NCI-H526 treated with DMSO at 0.1 percent for 48 hours (cell line): ENCODE results near the gene MXD4.
"Not testable (repeated sequence)": the region's sequence is repeated elsewhere in the genome, so short reads cannot be mapped to it uniquely, and the experiment has no call there.

Source experiments
- DNase-seq: peaks from one replicate; lab custom pipeline; 2025; lab: John Stamatoyannopoulos, UW

The MXD4 gene

DNA sequence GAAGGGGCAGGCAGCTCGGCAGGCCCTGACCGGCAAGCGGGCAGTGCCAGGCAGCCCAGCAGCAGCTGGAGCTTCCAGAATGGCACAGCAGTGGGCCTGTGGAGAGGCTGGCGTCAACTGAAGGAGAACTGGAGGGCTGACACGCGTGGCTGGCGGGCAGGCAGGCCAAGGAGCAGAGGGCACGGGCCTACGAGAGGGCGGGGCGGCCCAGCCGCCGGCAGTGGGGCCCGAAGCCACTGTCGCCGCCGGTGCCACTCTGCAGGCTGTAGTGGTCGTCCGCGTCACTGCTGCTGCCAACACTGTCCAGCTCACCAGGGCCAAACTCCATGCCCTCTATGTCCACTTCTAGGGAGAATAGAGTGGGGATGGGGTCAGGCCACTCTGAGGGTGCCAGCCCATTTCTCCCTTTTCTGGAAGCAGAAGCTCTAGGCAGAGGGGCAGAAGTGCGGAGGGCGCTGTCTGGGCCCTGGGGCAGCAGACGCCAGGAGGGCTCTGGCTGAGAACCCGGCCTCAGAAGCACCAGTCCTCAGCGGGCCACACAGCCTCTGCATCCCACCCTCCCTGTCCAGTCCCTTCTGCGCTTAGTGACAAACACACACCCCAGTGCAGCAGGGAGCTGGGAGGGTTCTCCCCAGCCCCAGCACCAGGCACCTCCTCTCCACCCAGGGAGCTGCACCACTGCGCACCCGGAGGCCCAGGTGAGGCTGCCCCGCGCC, 11.4 kb downstream of the MXD4 start:
- DNase-seq, result no peak

DNA sequence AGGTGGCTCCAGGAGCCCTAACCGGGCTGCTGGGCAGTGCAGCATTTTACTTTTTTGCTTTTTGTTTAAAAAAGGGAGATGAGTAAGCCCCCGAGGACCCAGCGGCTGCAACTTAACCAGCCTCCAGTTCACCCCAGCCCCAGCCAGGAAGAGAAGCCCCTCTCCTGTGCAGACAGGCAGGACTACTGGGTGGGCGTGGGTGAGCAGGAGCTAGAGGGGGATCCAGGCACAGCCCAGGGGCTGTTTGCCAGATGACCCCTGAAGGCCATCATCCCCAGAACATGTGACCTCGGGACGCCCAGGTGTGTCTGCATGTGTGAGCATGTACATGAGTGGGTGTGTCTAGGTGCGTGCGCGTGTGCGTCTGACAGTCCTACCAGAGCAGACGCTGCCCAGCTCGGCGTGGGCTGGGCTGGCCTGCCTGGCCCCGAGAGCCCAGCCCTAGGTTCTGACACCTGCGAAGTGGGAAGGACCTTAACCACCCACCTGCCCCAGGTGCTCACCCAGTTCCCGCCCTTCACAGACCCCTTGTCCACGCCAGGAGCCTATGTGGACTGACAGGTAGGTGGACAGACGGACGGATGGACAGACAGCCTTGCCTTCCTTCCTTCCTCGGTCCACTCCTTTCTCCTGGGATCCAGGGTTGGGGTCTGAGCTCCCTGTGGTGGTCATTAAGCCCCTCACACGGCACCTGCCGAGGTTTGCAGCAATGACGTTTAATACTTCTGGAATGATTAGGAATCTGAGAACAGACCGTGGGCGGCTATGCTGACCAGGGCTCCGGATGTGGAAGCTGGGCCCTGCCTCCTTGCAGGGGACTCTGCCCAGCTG, 12.2 kb downstream of the MXD4 start:
- no peak for DNase-seq

DNA sequence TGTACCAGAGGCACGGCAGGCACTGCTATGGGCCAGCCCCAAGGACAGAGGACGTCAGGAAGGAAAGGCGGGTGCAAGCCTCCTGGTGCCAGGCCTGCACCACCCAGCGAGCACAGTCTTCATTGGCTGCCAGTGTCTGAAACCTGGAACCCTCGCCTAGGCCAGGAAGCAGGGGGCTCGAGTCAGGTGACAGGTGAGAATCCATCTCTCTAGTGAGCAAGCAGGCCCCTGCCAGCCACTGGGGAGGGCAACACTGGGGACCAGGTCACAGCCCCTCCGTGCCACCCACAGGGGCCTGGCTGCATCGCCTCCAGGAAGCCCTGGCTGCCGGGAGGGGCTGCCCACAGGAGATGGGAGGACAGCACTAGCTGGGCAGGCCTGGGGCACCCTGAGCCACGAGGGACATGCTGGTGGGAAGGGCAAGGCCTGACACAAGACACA, 13.1 kb downstream of the MXD4 start:
- no peak for DNase-seq

DNA sequence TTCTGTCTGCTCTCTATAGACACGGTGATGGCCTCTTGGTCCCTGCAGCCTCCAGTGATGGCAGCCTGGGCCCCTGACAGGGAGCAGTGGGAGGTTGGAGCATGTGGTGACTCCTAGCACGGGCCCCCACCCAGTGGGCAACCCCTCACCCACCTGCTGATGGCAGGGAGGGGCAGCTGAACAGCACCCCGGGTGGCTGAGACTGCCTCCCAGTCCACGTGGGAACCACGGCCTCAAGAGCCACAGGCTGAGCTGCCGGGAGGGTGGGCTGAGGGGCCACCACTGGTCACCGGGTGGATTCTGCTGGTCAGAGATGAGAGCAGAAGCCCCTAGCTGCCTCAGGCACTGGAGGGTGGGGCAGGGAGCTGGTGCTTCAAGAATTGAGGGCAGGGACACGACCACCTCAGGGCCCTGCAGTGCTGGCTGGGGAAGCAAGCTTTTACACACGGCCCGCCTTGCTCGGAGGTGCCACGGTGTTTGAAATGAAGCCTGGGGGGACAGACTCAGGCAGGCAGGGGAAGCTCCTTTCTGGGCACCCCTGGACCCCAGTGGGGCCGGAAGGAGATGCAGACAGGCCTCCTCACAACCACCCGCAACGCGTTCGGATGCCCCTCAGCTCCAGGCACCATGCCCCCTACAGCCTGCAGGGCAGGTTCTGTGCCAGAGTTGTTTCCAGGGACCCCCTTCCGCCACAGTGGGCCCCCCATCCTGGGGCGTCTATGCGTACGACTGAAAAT, 13.7 kb downstream of the MXD4 start:
- no peak for DNase-seq

DNA sequence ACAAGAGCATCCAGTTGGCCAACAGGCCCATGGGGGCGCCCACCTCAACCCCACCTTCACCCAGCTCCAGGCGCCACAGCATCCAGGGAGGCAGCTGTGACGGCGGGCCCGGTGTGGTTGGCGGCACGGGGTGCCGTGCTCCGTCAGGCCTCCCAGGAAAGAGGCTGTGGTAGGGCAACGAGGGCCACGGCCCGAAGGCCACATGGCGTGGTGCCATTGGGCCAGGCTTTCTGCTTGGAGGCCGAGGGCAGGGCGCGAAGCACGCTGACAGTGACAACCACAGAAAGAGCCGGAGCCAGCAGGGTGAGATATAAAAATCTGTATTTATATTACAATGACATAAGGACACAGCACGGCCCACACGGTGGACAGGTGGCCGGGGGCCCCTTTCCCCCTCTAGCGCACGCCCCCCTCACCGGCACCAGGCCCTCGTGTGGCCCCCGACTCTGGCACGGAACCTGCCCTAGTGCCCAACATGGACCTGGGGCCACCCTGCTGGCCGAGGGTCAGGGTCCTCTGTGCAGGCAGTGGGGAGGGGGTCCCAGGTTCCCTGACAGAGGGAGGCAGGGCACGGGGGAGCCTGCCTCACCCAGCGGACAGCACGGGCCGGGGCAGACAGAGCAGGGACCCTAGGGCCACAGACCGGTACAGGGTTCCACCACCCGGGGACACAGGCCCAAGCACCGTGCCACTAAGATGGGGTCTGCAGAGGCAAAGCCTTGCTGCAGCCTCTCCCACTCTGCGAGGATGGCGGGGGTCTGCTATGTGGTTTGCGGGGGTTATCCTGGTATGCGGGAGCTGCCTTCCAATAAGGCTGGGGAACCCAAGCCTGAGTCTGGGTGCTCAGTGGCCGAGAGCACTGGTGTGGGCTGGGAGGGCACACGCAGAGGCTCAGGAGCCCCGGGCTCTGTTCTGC, 14.5 kb downstream of the MXD4 start:
- no peak for DNase-seq

DNA sequence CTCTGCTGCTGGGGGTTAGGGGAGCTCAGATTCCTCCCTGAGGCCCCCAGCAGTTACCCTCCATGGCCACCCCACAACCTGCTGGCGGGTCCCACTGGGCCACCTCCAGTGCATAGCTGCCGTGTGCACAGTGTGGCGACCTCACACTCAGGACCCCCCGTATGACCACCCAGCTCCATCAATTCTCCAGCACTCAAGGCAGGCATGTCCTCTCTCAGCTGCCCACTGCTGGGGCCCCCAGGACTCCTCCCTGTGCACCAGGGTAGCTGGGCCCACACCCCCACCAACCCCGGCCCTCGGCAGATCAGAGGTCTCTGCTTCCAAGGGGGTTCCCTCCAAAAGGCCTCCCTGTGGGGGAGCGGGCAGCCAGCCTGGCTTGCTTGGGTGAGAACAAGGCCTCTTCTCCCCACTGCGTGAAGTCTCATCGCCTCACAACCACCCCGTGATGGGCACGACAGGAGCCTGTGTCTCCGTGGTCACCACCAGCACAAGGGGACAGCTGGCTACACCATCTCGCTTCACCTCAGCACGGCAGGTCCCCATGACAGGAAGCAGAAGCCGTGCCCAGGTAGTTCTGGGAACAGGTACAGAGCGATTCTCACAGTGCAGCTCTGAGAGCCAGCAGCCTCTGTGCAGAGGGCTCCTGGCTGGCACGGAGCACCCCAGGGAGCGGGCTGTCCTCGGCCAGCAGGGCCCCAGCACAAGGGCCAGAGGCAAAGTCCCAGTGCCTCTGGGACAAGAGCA, 15.4 kb downstream of the MXD4 start:
- no peak for DNase-seq

DNA sequence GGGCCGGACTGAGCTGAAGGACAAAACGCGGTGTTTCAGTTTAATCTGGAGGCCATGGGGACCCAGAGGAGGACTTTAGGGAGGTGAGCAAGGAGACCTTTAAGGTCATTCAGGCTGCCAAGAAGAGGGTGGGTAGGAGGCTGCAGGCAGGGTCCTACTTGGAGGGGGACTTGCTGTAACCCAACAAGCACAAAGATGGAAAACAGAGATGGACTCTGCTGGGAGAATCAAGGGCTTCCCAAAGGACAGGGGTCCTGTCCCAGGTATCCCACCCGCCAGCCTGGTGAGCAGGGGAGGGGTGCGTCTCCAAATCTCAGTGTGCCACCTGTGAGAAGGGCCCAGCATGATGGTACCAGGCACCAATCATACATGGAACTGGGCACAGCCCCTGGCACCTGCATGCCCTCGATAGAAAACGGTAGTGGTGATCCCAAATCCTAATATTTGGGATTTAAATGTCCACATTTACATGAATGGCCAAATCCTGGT, 16.1 kb downstream of the MXD4 start:
- DNase-seq, result no peak

DNA sequence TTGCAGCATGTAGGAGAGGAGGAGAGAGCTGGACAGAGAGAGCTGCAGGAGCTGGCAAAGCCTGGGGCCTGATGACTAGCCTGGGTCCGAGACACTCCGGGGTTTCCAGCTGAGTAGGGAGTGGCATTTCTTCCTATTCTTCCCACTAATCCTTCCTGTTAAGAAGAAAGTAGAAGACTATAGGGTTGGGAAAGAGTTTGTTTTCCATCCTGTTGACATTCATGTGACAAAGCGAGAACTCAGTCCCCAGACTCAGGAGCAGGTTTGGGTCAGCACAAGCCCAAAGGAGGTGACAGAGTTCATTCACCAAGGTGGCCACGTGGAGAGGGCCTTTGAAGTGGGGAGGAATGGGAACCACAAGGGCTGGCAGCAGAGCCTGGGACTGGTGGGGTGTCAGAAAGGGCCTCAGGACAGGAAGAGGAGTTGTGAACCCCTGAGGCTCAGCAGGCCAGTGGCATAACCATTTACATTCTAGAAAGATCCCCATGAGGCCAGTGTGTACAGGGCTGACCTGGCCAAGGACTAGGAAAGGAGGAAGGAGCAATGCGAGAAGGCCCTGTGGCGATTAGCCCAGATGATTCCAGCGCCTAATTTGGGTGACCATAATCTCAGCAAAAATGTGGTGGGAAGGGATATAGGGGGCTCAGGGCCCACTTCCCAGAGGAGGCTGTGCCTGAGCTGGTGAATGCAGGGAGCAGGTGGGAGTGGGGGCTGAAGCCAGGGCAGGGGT, 16.7 kb downstream of the MXD4 start:
- no peak for DNase-seq

DNA sequence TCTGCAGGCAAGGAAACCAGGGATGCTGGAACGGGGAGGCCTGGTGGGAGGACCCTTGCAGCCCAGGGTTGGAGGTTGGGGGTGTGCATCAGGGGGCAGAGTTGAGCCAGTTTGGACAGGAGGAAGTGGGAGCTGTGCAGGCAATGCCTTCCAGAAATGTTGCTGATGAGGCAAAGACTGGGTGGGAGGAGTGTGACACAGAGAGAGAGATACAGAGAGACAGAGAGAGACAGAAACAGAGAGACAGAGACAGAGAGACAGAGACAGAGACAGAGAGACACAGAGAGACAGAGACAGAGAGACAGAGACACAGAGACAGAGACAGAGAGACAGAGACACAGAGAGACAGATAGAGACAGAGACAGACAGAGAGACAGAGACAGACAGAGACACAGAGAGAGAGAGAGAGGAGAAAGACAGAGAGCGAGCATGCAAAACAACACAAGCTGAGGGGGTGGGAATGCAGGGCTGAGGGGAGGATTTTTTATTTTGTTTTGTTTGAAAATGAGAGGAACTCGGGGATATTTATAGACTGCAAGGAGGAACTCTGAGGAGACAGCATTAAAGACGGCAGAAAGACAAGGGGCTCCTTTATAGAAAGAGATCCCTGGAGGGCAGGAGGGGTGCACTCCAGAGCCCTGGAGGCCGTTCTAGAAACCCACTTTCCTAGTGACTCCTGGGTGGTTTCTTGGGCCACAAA, 18.1 kb downstream of the MXD4 start:
- no peak for DNase-seq

DNA sequence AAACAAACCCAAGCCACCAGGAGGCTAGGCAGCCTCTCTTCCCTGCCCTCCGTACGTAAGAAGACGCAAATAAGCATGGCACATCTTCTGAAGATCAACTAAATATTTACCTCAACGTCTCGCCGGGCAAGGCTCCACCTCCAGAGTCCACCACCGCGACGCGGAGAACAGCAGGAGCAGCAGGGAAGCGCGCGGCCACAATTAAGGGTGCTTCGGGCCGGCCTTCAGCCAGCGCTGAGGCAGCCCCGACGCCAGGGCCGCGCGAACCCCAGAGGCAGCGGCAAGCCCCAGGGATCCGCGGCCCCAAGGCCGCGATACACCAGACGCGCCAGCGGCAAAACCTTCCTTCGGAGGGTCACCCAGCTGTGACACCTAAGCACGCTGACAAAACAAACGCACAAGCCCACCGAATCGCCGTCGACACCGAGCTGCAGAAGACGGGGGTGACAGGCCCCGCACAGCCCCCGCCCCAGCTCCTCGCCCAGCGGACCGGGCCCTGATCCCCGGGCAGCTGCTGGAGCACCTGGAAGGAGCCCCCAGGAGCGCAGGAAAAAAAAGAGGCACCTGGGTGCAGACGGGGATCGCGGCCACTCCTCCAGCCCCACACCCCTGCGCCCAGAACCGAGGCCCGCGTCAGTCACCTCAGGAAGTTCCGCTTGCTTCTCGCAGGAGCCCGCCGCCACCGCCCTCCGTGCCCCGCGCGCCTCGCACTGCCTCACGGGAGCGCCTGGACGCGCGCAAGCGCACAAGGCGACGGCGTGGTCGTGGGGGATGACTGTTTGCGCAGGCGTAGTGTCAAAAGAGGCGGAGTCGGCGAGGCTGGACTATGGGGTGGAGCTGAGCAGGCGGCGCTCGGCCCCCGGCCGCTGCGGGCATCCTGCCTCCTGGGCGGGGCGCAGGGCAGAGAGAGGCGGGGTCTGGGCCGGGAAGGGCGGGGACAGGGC, 20.2 kb downstream of the MXD4 start, which contains the start of the genes HAUS3 and POLN:
HAUS3 (minus strand) TSS at position 712 of the 944 bp plus-strand sequence. CDS start 1,175 bp downstream, outside the sequence.
POLN (minus strand) TSS at position 712 of the 944 bp plus-strand sequence. CDS start 12,890 bp downstream, outside the sequence.
- peak; percentile 94 for DNase-seq

DNA sequence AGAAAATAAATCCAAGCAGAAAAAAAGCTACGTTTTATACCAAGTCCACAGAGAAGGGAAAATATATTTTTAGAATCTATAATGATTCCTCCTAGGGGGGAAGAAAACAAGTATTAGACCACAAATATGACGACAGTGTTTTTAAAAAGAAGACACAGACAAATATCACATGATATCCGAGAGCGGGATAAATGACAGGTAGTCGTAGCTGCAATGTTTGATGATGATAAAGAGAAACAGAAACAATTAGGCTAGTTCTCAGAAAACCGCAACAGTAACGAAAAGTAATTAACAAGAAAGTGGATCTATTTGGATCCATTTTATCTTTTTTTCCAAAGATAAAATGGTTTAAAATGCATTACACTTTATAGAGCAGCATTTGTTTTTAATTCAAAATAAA, 20.9 kb downstream of the MXD4 start:
- DNase-seq, result no peak

DNA sequence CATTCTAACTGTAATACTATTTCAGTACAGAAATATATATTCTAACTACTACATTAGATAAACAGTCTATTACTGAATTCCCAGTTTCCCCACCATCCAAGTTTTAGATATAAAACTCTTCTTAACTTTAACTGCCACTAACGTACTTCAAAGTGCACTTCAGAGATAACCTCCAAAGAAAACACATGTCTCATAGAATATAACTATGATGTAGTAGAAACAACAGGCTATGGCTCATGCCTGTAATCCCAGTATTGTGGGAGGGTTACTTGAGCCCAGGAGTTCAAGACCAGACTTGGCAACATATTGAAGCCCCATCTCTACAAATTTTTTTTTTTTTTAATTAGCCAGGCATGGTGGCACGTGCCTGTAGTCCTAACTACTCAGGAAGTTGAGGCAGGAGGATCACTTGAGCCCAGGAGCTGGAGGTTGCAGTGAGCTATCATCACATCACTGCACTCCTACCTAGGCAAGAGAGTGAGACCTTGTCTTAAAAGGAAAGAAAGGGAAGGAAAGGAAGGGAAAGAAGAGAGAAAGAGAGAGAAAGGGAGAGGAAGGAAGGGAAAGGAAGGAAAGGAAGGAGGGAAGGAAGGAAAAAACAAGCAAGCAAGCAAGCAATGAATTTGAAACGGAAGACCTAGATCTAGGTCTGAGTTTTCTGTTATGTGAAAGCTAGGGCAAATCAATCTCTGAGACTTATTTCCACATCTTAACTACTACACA, 24.8 kb downstream of the MXD4 start:
- no peak for DNase-seq

DNA sequence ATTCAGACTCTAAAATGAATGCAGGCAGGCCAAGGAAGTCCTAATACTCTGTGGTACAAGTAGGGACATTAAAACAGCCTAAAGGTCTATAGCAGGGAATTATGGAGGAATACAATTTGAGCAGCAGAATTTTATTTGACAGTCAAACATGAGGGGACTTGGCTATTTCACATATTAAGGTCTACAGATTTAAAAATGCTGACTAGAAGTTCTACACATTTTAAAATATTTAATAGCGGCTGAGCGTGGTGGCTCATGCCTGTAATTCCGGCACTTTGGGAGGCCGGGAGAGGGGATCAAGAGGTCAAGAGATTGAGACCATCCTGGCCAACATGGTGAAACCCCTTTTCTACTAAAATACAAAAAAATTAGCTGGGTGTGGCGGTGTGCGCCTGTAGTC, 30.8 kb downstream of the MXD4 start:
- no peak for DNase-seq

DNA sequence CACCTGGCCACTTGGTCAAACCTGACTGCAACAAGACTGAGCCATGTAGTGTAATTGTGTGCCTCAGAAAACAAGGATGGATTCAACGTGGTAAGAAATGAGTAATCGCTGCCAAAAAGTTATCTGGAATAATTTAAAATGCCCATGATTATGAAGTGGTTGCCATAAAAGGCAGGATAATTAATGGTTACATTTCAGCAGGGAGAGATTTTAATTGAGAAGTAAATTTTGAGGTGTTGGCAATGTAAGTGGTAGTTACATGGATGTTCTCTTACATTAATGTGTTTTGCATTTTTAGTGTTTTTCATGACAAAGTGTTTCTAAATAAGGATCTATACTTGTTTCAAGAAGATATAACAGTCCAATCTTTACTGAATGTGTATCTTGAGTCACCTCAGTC, 35.6 kb downstream of the MXD4 start:
- DNase-seq, result no peak

DNA sequence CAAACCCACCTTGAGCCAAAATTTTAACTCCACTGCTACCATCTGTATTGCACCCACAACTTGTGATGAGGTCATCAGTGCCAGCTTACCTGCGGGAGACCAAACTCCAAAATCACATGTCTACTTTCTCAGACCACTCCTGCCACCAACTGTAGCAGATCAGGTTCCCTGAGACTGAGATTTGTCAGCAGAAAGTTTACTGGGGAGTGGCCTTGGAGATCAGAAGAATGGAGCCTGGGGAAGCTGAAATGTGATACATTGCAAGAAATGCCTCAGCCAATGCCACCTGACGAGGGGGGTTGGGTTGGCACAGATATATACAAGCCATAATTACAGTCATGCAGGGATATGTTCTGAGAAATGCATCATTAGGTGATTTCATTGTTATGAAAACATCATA, 39.1 kb downstream of the MXD4 start:
- no peak for DNase-seq

DNA sequence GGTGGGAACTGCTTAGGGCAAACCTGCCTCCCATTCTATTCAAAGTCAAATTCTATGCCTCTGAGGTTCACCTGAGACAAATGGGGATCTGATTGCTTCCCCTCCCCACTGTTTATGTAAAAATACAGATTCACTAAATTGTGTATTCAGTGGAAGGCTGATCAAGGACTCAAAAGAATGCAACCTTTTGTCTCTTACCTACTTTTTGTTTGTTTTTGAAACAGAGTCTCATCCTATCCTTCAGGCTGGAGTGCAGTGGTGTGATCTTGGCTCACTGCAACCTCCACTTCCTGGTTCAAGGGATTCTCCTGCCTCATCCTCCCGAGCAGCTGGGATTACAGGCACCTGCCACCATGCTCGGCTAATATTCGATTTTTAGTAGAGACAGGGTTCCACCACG, 40.5 kb downstream of the MXD4 start:
- not testable (repeated sequence) for DNase-seq

DNA sequence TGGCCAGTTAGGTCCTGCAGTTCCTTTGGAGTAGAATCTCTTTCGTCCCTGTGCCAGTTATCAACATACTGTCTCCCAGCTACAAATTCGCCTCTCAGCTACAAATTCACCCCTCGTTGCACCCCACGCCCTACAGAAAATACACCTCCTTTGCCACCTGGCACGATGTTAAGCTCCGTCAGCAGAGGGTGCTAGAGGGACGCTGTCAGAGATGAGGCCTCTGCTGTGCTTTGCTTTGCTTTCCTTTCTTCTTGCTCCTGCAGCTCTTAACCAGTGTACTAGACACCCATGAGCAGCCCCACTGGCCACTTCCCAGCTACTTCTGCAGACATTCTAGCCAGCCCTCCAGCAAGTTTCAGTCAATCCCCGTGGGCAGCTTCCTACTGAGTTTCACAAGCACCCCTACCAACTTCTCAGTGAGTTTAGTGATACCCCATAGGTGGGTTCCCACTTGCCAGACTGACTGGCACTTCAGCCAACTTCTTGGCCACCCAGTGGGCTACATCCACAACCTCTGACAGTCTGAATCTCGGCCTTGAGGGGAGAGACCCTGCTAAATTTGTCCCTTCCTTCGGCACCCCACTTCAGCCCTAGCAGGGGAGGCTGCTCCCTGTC, 41.8 kb downstream of the MXD4 start:
- DNase-seq, result peak; percentile 33
